HG03354 (cell line): Measurements from ENCODE around the gene TNS3.

Experiments
- ATAC-seq: cut with Tn5 transposase; IDR thresholded peaks from one replicate; pipeline ENCODE4 v1.9.1; 2021; ENCODE audit warnings: mild to moderate bottlenecking; ENCODE audit not compliant: unreplicated experiment, poor library complexity, severe bottlenecking

Gene TNS3

DNA sequence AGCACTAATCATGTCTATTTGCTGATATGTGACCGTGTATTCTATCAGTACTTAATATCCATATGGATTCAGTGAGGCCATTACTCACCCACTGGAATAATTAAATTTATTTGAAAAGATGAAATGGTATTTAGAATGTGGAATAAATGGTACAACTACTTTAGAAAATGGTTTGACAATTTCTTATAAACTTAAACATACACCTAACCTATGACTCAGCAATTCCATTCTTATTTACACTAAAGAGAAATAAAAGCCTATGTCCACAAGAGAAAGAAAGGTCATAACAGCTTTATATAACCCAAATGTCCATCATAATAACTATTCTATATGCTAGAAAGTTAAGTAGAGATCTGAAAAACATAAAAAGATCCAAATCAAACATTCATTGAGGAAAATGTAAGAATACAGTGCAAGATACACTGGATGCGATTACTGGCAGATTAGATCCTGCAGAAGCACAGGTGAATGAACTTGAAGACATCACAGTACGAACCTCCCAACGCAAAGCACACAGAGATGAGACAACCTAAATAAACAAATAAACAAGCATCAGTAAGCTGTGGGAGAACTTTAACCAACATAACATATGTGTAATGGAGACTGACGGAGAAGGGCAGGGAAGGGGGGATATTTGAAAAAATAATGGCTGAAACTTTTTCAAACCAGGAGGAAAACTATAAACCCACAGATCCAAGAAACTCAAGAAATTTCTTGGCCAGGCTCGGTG is 51.9 kb downstream of the TNS3 start:
- ATAC-seq, result no peak

DNA sequence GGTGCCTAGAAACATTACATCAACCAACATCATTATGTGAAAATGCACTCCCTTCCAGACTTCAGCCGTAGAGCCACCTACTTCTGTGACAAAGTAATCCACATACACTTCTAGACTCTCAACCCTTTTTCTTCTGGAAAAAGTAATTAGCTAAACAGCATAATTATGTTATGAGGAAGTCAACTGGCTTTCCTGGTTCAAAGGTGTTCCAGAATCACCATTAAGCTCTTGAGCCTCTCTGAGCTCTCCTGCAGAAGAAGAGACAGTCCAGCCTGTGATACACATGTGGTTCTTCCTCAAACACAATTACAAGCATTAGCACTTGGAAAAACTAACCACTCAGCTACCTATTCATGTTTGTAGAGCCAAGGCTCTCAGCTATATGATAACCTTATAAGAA is 52.5 kb downstream of the TNS3 start:
- ATAC-seq, result no peak

DNA sequence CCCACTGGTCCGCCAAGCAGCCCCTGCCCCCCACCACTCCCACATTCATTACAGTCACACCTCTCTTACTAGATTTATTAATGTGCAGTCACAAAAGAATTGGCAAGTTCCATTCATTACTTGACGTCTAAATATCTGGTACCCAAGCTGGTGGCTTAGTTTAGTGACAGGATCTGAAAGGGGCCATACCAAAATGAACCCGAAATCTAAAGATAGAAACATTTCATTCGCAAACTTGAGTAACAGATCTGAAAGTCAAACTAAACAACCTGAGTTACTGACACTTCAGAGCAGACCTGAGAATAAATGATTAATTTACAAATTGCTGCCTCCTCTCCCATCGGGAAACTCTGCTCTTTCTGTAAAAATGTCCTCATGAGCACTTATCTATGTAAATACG is 53.4 kb downstream of the TNS3 start:
- no peak for ATAC-seq

DNA sequence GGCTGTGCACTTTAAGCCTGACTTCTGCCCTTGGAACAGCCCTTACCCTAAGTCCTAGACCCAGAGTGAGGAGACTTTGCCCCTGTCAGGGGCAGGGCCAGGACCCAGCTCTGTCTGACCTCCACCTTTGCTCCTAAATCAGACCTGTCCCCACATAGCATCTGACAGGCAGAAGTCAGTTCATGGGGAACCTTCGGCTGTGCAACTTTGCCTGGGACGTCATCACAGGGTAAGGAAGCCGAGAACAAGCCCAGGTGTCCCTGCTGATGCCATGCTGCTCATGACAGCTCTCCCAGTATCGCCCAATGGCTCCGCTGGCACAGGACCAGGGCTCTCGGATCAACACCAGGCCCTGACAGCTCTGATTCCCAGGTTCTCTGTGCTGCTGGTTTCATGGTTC is 55.4 kb downstream of the TNS3 start:
- no peak for ATAC-seq

DNA sequence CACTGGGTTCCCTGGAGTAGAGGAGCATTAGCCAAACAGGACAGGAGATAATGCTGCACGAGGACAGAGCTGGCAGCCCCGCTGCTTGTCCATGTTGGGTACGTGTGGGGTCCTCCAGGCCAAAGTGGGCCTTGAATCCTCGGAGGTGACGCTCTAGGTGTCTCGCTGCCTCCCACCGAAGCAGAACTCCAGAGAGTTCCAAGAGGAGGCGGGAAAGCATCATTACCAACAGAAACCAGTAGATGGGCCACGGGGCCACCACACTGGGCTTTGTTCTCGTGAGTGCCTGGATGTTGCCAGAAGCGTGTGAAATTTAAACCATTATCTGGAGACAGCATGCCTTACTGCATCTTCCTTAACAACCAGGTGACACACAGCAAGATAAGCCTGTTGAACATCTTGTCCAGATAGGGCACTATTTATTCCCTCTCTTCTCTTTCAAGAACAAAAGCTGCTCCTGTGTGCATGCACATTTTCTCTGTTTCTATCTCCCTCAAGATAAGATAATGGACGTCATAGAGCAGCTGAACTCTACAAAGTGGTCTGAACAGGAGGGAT is 56.8 kb downstream of the TNS3 start:
- ATAC-seq, result no peak

DNA sequence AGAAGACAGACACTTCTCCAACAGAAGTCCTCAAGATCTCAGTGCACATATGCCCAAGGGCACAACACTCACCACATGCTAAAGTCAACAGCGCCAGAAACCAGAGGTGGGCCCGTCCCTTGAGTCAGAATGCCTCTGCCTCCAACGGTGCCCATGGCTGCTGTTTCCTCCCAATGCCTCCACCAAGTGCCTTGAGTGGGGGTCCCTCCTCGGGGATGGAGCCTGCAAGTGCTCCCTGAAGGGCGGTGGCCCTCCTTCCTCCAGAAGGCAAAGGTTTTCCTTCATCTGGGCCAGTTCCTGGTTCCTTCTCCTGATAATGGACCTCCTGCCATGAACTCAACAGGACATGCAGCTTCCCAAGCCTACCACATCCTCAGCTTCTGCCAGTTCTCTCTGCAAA is 58.5 kb downstream of the TNS3 start:
- no peak for ATAC-seq

DNA sequence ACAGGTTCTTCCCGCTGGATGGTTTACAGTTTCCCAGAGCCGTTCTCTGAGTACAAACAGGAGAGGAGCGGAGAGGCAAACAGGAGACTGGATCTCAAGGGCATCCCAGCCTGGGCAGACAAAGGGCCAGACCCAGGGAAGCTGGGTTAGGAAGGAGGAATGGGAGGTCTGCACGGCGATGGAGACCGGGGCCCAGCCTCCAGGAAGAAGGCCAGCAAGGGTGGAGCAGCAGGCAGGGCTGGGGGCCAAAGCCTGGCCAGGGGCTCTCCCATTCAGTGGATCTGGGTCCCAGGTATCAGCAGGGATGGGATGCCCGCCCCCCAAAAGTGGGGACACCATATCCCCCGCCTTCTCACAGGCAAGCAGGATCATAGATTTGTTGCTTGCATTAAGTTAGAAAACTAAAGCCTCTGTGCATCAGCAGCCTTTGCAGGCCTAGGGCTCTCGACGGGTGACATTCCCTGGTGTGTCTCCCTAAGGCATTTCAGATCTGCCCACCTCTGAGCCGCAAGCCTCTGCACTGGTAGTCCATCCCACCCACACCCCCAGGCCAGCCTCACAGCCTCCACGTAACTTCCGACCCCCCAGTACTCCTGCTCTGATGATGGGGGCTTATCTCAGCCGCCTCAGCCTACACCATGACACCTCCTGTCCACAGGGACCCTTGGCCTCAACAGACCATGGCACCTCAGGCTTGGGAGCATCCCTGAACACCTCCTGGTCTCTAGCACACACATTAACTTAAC is 59.9 kb downstream of the TNS3 start:
- ATAC-seq, result no peak

DNA sequence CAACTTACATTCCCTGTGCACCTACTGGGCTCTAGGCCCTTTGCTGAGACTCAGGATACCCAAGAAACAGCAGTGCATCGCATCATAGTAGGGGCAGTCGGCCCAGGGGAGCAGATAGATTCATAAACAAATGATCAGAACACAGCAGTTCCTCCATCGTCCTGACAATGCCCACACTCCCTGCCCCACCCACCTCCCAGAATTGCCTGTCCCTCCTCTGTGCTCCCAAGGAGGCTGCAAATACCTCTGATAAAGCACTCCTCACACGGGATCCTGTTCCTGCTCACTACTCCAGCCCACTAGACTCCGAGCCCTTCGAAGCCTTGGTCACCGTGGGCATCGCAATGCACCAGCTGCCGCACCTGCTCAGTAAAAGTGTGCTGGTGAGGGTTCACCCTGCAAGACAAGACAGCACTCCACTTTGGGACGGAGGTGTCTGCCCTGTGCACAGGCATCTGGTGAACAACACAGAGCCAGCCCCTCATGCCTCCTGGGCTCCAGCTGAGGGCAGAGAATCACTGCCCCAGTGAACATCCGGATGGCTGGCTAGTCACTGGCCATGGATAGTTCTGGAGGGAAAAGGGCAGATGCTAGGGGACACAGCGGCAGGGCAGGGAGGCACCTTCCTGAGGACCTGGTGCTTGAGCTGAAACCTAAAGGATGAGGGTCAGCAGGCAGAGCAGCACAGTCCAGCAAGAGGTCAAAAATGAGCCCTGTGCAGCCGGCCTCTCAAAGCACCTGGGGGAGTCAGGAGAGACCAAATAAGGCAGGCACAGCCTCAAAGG is 60.7 kb downstream of the TNS3 start:
- no peak for ATAC-seq

DNA sequence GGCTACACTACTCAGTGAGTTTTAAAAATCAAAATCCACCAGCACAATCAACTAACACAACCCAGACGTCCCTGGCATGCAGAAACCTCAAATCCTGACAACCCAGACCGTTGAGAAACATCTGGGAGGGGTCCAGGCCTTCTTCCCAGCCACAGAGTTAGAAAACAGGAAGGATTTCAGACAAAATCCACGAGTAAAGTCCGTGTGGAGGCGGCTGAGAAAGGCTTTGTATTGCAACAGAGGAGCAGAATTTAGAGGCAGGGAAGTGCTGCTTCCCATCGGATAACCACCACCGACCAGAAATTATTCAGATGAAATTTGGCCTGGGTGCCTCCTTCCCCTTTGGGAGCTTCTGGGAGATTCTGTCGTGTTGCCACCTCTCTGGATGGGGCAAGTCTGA is 61.5 kb downstream of the TNS3 start:
- no peak for ATAC-seq

DNA sequence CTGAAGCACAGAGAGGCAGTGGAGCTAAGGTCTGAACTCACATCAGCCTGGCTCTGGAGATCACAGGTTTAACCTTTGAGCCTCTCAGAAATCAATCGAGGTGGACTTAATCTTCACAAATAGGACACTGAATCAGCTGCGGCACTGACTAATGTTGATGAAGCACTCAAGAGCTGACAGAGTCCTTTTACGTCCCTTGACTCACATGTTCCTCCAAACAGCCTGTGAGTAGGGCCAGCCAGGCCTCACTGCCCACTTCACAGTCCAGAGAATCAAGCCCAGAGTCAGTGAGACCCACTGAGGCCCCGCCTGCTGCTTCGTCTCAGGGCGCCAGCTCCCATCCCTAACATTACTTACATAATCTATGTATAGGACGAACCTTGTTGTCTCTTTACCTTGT is 63.1 kb downstream of the TNS3 start:
- ATAC-seq, result no peak

DNA sequence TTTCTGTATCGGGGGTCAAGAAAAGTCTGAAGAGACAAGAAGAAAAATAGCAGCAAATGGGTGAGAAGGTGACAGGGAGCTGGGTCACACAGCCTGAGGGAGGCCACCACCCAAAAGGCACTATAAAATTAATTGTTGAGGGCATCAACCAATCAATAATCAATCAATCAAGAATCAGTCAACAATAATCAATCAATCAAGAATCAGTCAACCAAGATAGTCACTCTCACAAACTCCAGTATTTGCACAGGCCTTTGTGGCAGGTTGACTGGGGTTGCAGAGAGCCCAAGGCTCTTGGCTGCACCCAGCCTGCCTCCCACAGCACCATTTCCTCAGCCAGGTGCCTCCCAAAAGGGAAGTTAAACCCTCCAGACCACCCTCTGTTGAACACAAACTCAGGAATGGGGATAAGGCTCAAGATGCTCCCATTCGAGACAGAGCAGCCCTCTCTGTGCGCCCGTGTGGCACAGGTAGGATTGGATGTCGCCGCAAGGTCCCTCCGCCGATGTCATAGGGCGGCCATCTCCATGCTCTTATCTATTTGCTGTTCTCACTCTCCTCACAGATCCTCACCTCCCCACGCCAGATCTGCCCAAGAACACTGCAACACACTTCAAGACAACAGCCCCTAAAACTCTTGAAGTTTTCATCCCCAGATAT is 64.0 kb downstream of the TNS3 start:
- no peak for ATAC-seq

DNA sequence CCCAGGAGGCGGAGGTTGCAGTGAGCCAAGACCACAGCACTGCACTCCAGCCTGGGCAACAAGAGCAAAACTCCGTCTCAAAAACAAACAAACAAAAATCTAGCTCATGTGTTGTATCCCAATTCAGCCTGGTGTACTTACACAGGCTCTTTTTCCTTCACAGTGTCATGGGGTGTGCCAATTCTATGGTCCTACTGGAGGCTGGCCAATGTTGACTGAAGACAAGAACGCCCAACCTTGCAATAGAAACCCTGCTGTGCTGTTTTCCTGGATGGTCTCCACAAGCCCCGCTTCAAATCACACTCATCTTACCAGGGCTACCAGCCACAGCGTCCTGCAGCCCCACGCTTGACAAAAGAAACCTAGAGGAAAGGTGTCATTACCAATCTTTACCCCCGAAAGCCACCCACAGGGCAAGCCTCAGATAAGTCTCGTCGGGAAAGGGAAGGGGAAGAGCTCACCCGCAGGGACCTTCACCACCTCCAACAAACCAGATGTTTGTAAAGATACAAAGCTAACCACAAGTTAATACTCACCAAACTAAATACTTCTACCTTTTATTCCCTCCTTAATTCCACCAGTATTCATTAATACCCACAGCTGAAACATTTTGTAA is 64.8 kb downstream of the TNS3 start:
- ATAC-seq, result no peak

DNA sequence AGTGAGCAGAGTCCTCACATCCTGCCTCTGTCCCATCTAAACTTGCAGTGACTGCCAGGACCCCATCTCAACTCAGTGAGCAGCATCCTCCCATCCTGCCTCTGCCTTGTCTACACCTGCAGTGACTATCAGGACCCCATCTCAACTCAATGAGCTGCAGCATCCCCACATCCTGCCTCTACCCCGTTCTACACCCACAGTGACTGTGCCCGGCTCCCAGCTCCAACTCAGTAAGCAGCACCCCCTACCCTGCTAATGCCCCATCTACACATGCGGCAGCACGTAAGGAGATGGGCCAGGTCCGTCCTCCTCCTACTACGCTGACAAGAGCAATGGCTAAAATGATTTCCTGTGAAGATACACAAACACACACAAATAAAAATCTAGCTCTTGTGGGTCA is 65.5 kb downstream of the TNS3 start:
- ATAC-seq, result no peak

DNA sequence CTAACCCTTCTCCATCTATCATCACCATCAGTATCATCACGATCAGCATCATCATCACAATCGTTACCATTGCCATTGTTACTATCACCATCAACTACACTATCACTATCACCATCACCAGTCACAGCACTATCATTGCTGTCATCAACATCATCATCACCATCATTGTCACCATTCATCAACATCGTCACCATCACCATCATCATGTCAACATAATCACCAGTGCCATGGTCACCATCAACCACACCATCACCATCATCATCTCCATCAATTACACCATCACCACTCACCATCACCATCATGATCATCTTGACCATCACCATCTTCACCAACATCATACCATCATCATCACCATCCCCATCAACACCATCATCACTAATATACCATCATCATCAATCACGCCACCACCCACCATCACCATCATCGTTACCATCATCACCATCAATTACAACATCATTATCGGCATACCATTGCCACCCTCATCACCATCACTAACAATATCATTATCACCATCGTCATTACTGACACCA is 66.5 kb downstream of the TNS3 start:
- ATAC-seq, result no peak

DNA sequence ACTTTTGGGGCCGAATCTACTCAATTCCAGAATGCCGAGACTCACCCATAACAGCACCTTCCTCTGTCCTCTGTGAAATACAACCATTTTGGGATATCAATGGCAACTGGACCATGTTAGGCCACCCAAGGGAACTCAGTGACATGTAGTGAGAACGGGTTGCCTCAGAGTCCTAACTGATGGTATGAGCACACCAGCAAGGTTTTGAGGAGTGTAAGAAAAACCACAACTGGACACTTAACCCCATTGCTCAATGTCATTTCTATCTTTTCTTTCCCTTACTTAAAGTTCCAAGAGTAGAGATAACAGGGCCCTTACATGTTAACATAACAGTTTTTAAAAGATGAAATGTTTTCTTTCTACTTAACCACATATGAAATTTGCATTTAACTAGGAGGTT is 67.1 kb downstream of the TNS3 start:
- ATAC-seq, result no peak

DNA sequence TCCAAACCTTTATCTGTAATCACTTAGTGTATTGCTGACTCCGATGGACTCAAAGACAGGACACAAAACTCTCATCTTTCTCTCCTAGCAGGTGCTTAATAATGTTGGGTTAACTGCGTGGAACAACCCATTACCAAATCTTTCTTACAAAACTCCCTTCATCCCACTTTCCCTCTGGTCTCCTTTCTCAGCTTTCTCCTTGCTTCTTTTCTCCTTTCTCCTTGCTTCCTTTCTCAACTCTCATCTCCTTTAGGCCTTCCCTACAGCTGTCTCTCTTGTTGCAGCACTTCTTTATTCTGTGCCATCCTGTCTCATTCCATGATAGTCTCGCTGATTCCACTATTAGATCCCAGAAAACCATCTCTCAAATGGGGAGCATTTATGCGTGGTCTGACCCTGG is 67.5 kb downstream of the TNS3 start:
- ATAC-seq, result no peak

DNA sequence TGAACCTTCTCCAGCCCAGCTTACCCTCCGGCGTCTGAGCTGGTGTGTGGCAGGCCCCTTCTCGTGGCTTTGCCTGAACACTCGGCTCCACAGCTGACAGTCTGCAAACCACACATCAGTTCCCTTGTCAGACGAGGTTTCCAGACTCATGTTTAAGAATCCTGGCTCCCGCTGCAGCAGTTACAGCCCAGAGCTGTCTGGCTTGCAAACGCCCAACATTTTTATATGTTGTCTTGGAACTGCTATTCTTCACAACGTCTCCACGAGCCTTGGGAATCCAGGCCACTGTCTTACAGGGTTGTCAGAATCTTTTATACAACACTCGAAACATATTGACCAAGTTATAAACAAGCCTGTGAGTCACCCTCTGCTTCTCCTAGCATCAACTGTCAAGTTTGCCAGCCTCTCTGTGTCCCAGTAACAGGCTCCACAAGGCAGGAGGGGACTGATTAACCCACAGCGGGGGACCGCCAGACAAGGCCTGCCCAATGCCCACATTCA is 68.1 kb downstream of the TNS3 start:
- no peak for ATAC-seq

DNA sequence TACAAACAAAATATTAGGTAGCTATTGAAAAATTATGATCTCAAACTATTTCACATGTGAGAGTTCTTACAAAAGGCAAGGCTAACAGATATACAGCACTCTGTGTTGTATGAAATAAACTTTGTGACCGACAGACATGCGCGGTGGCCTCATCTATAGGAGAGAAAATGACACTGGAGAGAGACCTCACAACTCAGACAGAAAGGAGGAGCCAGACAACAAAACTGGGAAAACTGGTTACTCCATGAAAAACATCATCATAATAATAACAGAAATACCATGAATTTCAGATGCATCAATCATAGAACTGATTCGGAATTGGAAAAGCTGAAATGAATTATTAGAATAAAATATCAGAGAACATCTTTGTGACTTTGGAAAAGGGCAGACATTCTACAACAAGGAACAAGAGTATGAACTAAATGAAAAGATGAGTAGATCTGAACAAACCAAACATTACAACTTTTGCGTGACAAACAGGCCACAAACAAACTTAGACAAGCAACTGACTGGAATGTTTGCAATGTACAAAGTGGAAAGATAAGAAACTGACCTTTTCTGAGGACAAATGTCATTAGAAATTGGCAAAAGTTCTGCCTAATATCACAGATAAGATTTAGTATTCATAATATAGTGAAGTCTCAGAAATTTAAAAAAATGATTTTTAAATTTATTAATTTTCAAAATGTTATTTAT is 69.3 kb downstream of the TNS3 start:
- ATAC-seq, result no peak
